Measurements from ENCODE around the gene MRPL38. TPM values are rescaled to one million over a fixed set of nuclear protein-coding genes. Genes with fewer than 3 reads are reported as not detected.

MRPL38 gene
- total RNA-seq = 100 to 1,000 TPM in 1 of 2 donors, 10 to 100 TPM in 1; 47.8 to 105 TPM
- polyA plus RNA-seq = 10 to 100 TPM; 52.0 to 80.1 TPM
- long read RNA-seq, donor 1, transcript MRPL38-201 (9 exons, 1,888 nt) = major isoform, 28 of 33 reads
- long read RNA-seq, donor 1, partial matches to known transcripts = 0 of 33 reads
- long read RNA-seq, donor 1, other reads (novel, unspliced or antisense) = 0 of 33 reads
- long read RNA-seq, donor 2, partial matches to known transcripts = 0 of 6 reads
- long read RNA-seq, donor 2, other reads (novel, unspliced or antisense) = 0 of 6 reads
- long read RNA-seq, donor 3, transcript MRPL38-201 (9 exons, 1,888 nt) = major isoform, 6 of 10 reads
- long read RNA-seq, donor 3, partial matches to known transcripts = 0 of 10 reads
- long read RNA-seq, donor 3, other reads (novel, unspliced or antisense) = 0 of 10 reads
- long read RNA-seq, donor 4, partial matches to known transcripts = 0 of 10 reads
- long read RNA-seq, donor 4, other reads (novel, unspliced or antisense) = 0 of 10 reads
- long read RNA-seq, donor 5, transcript MRPL38-201 (9 exons, 1,888 nt) = major isoform, 21 of 26 reads
- long read RNA-seq, donor 5, partial matches to known transcripts = 0 of 26 reads
- long read RNA-seq, donor 5, other reads (novel, unspliced or antisense) = 0 of 26 reads

DNA sequence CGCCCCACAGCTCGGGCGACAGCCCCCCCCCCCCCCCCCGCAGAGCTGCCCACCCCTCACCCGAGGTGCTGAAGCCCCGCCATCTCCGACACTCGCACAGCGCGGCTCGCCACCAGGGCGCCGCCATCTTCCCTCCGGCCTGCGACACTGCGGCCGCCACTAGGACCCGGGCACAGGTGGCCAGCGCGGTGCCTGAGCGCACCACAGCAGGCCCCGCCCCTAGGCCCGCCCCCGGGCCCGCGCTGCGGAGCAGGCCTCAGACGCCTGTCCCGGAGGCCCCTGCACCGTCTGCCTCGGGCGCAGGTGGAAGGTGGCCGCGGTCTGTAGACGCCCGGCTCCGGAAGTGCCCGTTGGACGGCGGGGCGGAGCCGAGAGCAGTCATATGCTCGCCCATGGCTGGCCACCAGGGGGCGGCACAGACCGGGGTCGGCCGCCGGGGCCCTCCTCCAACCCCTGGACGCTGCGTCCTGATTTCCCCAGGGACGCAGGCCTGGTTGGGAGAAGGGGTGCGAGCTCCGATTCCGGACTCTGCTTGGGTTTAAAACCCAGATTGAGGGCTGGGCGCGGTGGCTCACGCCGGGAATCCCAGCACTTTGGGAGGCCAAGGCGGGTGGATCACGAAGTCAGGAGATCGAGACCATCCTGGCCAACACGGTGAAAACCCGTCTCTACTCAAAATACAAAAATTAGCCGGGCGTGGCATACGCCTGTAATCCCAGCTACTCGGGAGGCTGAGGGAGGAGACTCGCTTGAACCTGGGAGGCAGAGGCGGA lies at the start of gene MRPL38:
Gene MRPL38 (minus strand): TSS at position 136 of the 773 bp plus-strand sequence. CDS start 9 bp downstream, at position 127.
- H3K9me3 ChIP-seq (ENCODE audit: control insufficient read depth in 4 of 4, insufficient read depth in 3 of 4, low read length in 3 of 4) = no peaks in the 10 kb centered on the region
- 2 to 3% methylated on average over 47 to 68 of the region's 69 CpGs for WGBS, 2 donors
- peaks cover 0 to 7% (median 0%) of the 10 kb centered on the region in 5 donors for H3K4me1 ChIP-seq (ENCODE audit: control insufficient read depth in 5 of 5, insufficient read depth in 5 of 5, low read length in 5 of 5)
- ATAC-seq (ENCODE audit: insufficient read depth, low FRiP score) = peak; percentile 92
- peak within 1 kb of the TSS; percentile 93 for H3K4me3 ChIP-seq
- H3K36me3 ChIP-seq (ENCODE audit: control insufficient read depth in 4 of 4, insufficient read depth in 4 of 4, low read length in 4 of 4) = peaks cover 0 to 18% (median 6%) of the 10 kb centered on the region in 4 donors
- peak within 1 kb of the TSS in 1 of 2 donors; percentile 86 for H3K9ac ChIP-seq (ENCODE audit: insufficient read depth in 1 of 2, low read length in 2 of 2)
- TF ChIP-seq, protein P1, sequence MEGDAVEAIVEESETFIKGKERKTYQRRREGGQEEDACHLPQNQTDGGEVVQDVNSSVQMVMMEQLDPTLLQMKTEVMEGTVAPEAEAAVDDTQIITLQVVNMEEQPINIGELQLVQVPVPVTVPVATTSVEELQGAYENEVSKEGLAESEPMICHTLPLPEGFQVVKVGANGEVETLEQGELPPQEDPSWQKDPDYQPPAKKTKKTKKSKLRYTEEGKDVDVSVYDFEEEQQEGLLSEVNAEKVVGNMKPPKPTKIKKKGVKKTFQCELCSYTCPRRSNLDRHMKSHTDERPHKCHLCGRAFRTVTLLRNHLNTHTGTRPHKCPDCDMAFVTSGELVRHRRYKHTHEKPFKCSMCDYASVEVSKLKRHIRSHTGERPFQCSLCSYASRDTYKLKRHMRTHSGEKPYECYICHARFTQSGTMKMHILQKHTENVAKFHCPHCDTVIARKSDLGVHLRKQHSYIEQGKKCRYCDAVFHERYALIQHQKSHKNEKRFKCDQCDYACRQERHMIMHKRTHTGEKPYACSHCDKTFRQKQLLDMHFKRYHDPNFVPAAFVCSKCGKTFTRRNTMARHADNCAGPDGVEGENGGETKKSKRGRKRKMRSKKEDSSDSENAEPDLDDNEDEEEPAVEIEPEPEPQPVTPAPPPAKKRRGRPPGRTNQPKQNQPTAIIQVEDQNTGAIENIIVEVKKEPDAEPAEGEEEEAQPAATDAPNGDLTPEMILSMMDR (IDR thresholded peaks at IDR 0.05; ENCODE audit: control extremely low read depth, extremely low read depth) = peak; percentile 90
- peak; percentile 92 to 96 (median 94) for DNase-seq
- peak within 1 kb of the TSS; percentile 94 for H3K27ac ChIP-seq (ENCODE audit: low read depth in 1 of 2, low read length in 1 of 2)
- no peaks in the 10 kb centered on the region for H3K27me3 ChIP-seq (ENCODE audit: control insufficient read depth in 3 of 3, insufficient read depth in 3 of 3, low read length in 2 of 3)

- peaks cover 28 to 68% (median 47%) of the 10 kb centered on the region in 4 donors for H3K36me3 ChIP-seq (ENCODE audit: control insufficient read depth in 4 of 4, insufficient read depth in 4 of 4, low read length in 4 of 4)
- 76 to 85% methylated on average over 8 of the region's 8 CpGs for WGBS, 2 donors
- H3K9ac ChIP-seq (ENCODE audit: insufficient read depth in 1 of 2, low read length in 2 of 2) = no peak overlapping the region
- H3K4me1 ChIP-seq (ENCODE audit: control insufficient read depth in 5 of 5, insufficient read depth in 5 of 5, low read length in 5 of 5) = peaks cover 0 to 8% (median 0%) of the 10 kb centered on the region in 5 donors
- DNase-seq (peak; percentile 60 to 75 (median 69)), ATAC-seq (ENCODE audit: insufficient read depth, low FRiP score) (no peak)
- no peaks in the 10 kb centered on the region for H3K9me3 ChIP-seq (ENCODE audit: control insufficient read depth in 4 of 4, insufficient read depth in 3 of 4, low read length in 3 of 4)
- H3K4me3 ChIP-seq = no peak overlapping the region
- H3K27me3 ChIP-seq (ENCODE audit: control insufficient read depth in 3 of 3, insufficient read depth in 3 of 3, low read length in 2 of 3) = no peaks in the 10 kb centered on the region
- no peak overlapping the region for H3K27ac ChIP-seq (ENCODE audit: low read depth in 1 of 2, low read length in 1 of 2)
- TF ChIP-seq, protein P1 (IDR thresholded peaks at IDR 0.05; ENCODE audit: control extremely low read depth, extremely low read depth) = no peak
Measured at GRCh38 chr17:75950855-75951554, 46.3 kb upstream of the MRPL38 start.

DNA sequence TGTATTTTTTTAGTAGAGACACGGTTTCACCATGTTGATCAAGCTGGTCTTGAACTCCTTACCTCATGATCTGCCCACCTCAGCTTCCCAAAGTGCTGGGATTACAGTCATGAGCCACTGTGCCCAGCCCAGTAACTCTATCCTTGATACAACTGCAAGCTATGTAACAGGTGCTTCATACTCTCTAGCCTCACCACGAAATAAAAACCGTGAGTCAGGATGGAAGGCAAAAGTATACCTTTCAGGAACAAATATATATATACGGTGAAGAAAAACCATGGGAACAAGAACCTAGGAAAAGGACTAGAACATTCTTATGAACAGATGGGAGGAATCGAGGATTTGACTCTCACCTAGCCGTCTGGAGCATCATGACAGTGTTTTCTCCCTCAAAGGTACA lies 45.7 kb upstream of the MRPL38 start:
- TF ChIP-seq, protein P1 (IDR thresholded peaks at IDR 0.05; ENCODE audit: control extremely low read depth, extremely low read depth) = no peak
- Histone ChIP-seq H3K27ac (ENCODE audit: low read depth in 1 of 2, low read length in 1 of 2) (no peak overlapping the region), H3K9me3 (ENCODE audit: control insufficient read depth in 4 of 4, insufficient read depth in 3 of 4, low read length in 3 of 4) (no peaks in the 10 kb centered on the region), H3K4me3 (no peak overlapping the region), H3K4me1 (ENCODE audit: control insufficient read depth in 5 of 5, insufficient read depth in 5 of 5, low read length in 5 of 5) (peaks cover 0 to 9% (median 0%) of the 10 kb centered on the region in 5 donors), H3K9ac (ENCODE audit: insufficient read depth in 1 of 2, low read length in 2 of 2) (no peak overlapping the region), H3K36me3 (ENCODE audit: control insufficient read depth in 4 of 4, insufficient read depth in 4 of 4, low read length in 4 of 4) (peaks cover 23 to 65% (median 46%) of the 10 kb centered on the region in 4 donors), H3K27me3 (ENCODE audit: control insufficient read depth in 3 of 3, insufficient read depth in 3 of 3, low read length in 2 of 3) (no peaks in the 10 kb centered on the region)
- ATAC-seq (ENCODE audit: insufficient read depth, low FRiP score) = no peak
- 95% methylated on average over 6 of the region's 6 CpGs for WGBS, 2 donors
- no peak for DNase-seq
